Neutrophil (primary cell): Measurements from ENCODE around the gene NEU4.
"Not testable (repeated sequence)": the region's sequence is repeated elsewhere in the genome, so short reads cannot be mapped to it uniquely, and the experiment has no call there.

Source experiments
- H3K27ac ChIP-seq: fragments of 200-600 bp; sonication (generic); 2 replicates; pipeline ENCODE4 v1.5.1; 2016; ENCODE audit warnings: mild to moderate bottlenecking, moderate library complexity
- H3K27me3 ChIP-seq: fragments of 200-600 bp; sonication (generic); 2 replicates; pipeline ENCODE4 v1.6.0; 2016; ENCODE audit warnings: mild to moderate bottlenecking
- H3K36me3 ChIP-seq: fragments of 200-600 bp; sonication (generic); 2 replicates; pipeline ENCODE4 v1.5.1; 2017
- H3K4me1 ChIP-seq, 2 experiments: fragments of 200-600 bp in 1 of 2; sonication (generic) in 1 of 2; 1 replicate in 1 of 2; 2 replicates in 1 of 2; pipeline versions ENCODE4 v1.5.1 to v1.6.1; 2013 to 2016; ENCODE audit warnings: low read depth in 1 of 2, low read length in 1 of 2, mild to moderate bottlenecking in 1 of 2, moderate library complexity in 1 of 2; ENCODE audit not compliant: control insufficient read depth in 1 of 2, insufficient read depth in 1 of 2
- H3K4me3 ChIP-seq, 2 experiments: fragments of 200-600 bp in 1 of 2; sonication (generic) in 1 of 2; 1 replicate in 1 of 2; 2 replicates in 1 of 2; pipeline ENCODE4 v1.5.1; 2013 to 2016; ENCODE audit warnings: low read depth in 1 of 2, low read length in 1 of 2, mild to moderate bottlenecking in 1 of 2, moderate library complexity in 1 of 2
- H3K9me3 ChIP-seq: fragments of 200-600 bp; sonication (generic); 2 replicates; pipeline ENCODE4 v1.5.1; 2016
- CTCF ChIP-seq: fragments of 200-600 bp; sonication (generic); IDR thresholded peaks from 2 replicates; pipeline ENCODE4 v1.5.1; 2016; ENCODE audit warnings: antibody characterized with exemption

NEU4 gene

GRCh38 chr2:241827394-241827793, 18.4 kb downstream of the NEU4 start:
- no peaks in the 10 kb centered on the region for H3K4me1 ChIP-seq
- H3K4me3 ChIP-seq: no peak overlapping the region
- no peaks in the 10 kb centered on the region for H3K36me3 ChIP-seq
- no peaks in the 10 kb centered on the region for H3K27me3 ChIP-seq
- no peak overlapping the region for H3K27ac ChIP-seq
- no peak for TF ChIP-seq CTCF
- no peaks in the 10 kb centered on the region for H3K9me3 ChIP-seq

GRCh38 chr2:241833101-241833663, 24.2 kb downstream of the NEU4 start:
- Histone ChIP-seq H3K9me3 (no peaks in the 10 kb centered on the region), H3K4me3 (no peak overlapping the region), H3K27ac (no peak overlapping the region), H3K4me1 (no peaks in the 10 kb centered on the region), H3K36me3 (no peaks in the 10 kb centered on the region), H3K27me3 (peaks cover 18% of the 10 kb centered on the region)
- TF ChIP-seq CTCF: no peak

- H3K27me3 ChIP-seq: peaks cover 22% of the 10 kb centered on the region
- H3K36me3 ChIP-seq, H3K4me1 ChIP-seq, H3K27ac ChIP-seq, H3K4me3 ChIP-seq, H3K9me3 ChIP-seq: not testable (repeated sequence)
Observed at GRCh38 chr2:241833756-241834526, 24.9 kb downstream of the NEU4 start.

- TF ChIP-seq CTCF: no peak
- Histone ChIP-seq H3K9me3 (no peaks in the 10 kb centered on the region), H3K36me3 (no peaks in the 10 kb centered on the region), H3K27ac (no peak overlapping the region), H3K27me3 (peaks cover 22% of the 10 kb centered on the region), H3K4me1 (no peaks in the 10 kb centered on the region), H3K4me3 (no peak overlapping the region)
Observed at GRCh38 chr2:241834527-241835210, 25.7 kb downstream of the NEU4 start.

GRCh38 chr2:241835611-241836010, 26.6 kb downstream of the NEU4 start:
- TF ChIP-seq CTCF: no peak
- Histone ChIP-seq H3K4me3 (no peak overlapping the region), H3K4me1 (no peaks in the 10 kb centered on the region), H3K27ac (no peak overlapping the region), H3K27me3 (peaks cover 22% of the 10 kb centered on the region), H3K9me3 (no peaks in the 10 kb centered on the region), H3K36me3 (no peaks in the 10 kb centered on the region)

GRCh38 chr2:241836292-241836691, 27.3 kb downstream of the NEU4 start:
- no peak for TF ChIP-seq CTCF

More at GRCh38 chr2:241836292-241836691, 27.3 kb downstream of the NEU4 start:
- Histone ChIP-seq H3K36me3 (no peaks in the 10 kb centered on the region), H3K27me3 (peaks cover 28% of the 10 kb centered on the region), H3K4me1 (no peaks in the 10 kb centered on the region), H3K9me3 (no peaks in the 10 kb centered on the region), H3K4me3 (no peak overlapping the region), H3K27ac (no peak overlapping the region)
